ENCODE measurements around the gene NEK1. TPM values are rescaled to one million over a fixed set of nuclear protein-coding genes. Genes with fewer than 3 reads are reported as not detected.

Gene NEK1
- total and polyA plus RNA-seq, 8 donors: 2.1 to 8.3 (median 4.1) TPM

DNA sequence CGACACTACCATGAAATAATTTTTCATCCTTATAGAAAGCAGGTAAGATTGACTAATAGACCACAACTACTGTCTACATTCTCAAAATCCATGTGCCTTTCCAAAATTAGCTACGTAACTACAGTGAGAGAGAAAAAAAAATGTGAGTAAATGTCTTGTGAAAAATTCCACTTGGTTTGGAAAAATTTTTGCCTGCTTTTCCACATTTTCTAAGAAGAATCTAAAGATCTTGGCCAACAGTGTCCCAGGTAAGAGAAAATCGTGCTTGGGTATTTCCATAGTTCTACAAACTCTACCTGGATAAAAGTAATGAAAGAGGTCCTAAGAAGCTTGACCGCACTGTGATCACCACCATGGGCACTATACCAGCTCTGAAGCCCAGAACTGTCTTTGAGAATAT, 6.6 kb upstream of the NEK1 start:
- WGBS, 2 donors: 83 to 88% methylated on average over 4 of the region's 4 CpGs

DNA sequence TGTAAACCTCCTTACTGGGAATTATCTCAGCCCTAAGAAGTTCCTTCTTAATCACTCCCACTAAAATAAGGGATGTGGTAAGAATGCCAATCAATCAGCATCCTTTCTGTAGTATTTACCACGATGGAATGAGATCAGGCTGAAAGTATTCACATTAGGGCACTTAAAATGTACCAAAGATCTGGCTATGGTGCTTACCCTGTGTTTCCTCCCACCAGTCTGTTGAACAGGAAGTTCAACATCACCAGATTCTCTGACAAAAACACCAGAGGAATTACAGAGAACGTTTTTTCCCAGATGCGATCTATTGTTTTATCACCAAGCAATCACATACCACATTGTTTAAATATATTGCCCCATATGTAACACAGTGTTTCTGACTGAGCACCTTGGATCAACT, 5.9 kb upstream of the NEK1 start:
- H3K4me3 ChIP-seq: no peak overlapping the region
- FAIRE-seq (no peak), DNase-seq (no peak), ATAC-seq (no peak)
- H3K27me3 ChIP-seq: no peaks in the 10 kb centered on the region
- intact Hi-C loops (cut with DNase I): loop anchor here in 1 of 3 donors (10.0 kb wide), 1 partner anchor 427 kb away; no protein-coding TSS in a partner anchor
- WGBS, 2 donors: 62 to 67% methylated on average over 3 of the region's 3 CpGs
- H3K36me3 ChIP-seq: no peaks in the 10 kb centered on the region
- no peak overlapping the region for H3K27ac ChIP-seq
- no peaks in the 10 kb centered on the region for H3K9me3 ChIP-seq
- TF ChIP-seq, protein P1, sequence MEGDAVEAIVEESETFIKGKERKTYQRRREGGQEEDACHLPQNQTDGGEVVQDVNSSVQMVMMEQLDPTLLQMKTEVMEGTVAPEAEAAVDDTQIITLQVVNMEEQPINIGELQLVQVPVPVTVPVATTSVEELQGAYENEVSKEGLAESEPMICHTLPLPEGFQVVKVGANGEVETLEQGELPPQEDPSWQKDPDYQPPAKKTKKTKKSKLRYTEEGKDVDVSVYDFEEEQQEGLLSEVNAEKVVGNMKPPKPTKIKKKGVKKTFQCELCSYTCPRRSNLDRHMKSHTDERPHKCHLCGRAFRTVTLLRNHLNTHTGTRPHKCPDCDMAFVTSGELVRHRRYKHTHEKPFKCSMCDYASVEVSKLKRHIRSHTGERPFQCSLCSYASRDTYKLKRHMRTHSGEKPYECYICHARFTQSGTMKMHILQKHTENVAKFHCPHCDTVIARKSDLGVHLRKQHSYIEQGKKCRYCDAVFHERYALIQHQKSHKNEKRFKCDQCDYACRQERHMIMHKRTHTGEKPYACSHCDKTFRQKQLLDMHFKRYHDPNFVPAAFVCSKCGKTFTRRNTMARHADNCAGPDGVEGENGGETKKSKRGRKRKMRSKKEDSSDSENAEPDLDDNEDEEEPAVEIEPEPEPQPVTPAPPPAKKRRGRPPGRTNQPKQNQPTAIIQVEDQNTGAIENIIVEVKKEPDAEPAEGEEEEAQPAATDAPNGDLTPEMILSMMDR (IDR thresholded peaks at IDR 0.05): no peak
- H3K4me1 ChIP-seq: peaks cover 9 to 12% (median 11%) of the 10 kb centered on the region in 3 donors

More for the DNA sequence above, 6.6 kb upstream of the NEK1 start:
- TF ChIP-seq, protein P1 (IDR thresholded peaks at IDR 0.05): no peak
- FAIRE-seq: no peak
- H3K27ac ChIP-seq: peak overlapping the region in 3 of 4 donors; percentile 96 to 98 (median 98)
- H3K4me3 ChIP-seq: peak overlapping the region in 1 of 4 donors; percentile 56
- H3K36me3 ChIP-seq: no peaks in the 10 kb centered on the region
- peaks cover 5 to 10% (median 8%) of the 10 kb centered on the region in 3 donors for H3K4me1 ChIP-seq
- no peaks in the 10 kb centered on the region for H3K27me3 ChIP-seq
- ATAC-seq: no peak
- intact Hi-C loops (cut with DNase I): loop anchor here in 1 of 3 donors (10.0 kb wide), 1 partner anchor 426 kb away; no protein-coding TSS in a partner anchor
- DNase-seq: no peak
- H3K9me3 ChIP-seq: no peaks in the 10 kb centered on the region

GRCh38 chr4:169617306-169617705, 4.9 kb upstream of the NEK1 start:
- DNase-seq (no peak), FAIRE-seq (no peak), ATAC-seq (no peak)
- H3K4me1 ChIP-seq: peaks cover 6 to 12% (median 7%) of the 10 kb centered on the region in 3 donors
- H3K27me3 ChIP-seq: no peaks in the 10 kb centered on the region
- H3K9me3 ChIP-seq: no peaks in the 10 kb centered on the region
- H3K27ac ChIP-seq: no peak overlapping the region
- intact Hi-C loops (cut with DNase I): loop anchor here in 1 of 3 donors (10.0 kb wide), 1 partner anchor 427 kb away; no protein-coding TSS in a partner anchor
- no peaks in the 10 kb centered on the region for H3K36me3 ChIP-seq
- TF ChIP-seq, protein P1 (IDR thresholded peaks at IDR 0.05): no peak
- WGBS, 2 donors: 83 to 85% methylated on average over 2 of the region's 2 CpGs
- H3K4me3 ChIP-seq: no peak overlapping the region

DNA sequence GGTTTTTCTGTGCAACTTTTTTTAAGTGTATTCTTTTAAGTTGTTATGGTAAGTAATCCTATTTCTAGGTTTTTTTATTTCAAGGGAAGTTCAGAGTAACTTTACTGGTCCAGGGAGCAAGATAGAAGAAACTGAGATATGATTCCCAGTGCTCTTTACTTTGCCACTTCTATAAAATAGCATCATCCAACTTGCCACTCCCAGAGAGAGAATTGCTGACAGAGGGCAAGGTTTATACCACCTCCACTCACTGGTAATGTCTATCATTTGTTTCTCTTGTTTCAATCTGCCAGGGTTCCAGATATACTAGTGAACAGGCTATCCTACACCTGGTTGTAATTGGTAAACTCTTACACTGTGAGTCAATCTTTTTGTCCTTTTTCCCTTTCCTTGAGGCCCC, 4.5 kb upstream of the NEK1 start:
- TF ChIP-seq, protein P1 (IDR thresholded peaks at IDR 0.05): no peak
- intact Hi-C loops (cut with DNase I): loop anchor here in 1 of 3 donors (10.0 kb wide), 1 partner anchor 428 kb away; no protein-coding TSS in a partner anchor
- DNase-seq: no peak
- no peaks in the 10 kb centered on the region for H3K36me3 ChIP-seq
- H3K4me3 ChIP-seq: no peak overlapping the region
- no peak for FAIRE-seq
- no peaks in the 10 kb centered on the region for H3K9me3 ChIP-seq
- H3K4me1 ChIP-seq: peaks cover 6 to 12% (median 7%) of the 10 kb centered on the region in 3 donors
- no peak for ATAC-seq
- no peak overlapping the region for H3K27ac ChIP-seq
- H3K27me3 ChIP-seq: no peaks in the 10 kb centered on the region

- H3K9me3 ChIP-seq: no peaks in the 10 kb centered on the region
- H3K27ac ChIP-seq: no peak overlapping the region
- FAIRE-seq (no peak), ATAC-seq (no peak), DNase-seq (no peak)
- no peaks in the 10 kb centered on the region for H3K27me3 ChIP-seq
- peaks cover 12 to 18% (median 15%) of the 10 kb centered on the region in 3 donors for H3K4me1 ChIP-seq
- 74 to 79% methylated on average over 4 of the region's 4 CpGs for WGBS, 2 donors
- H3K4me3 ChIP-seq: no peak overlapping the region
- no peaks in the 10 kb centered on the region for H3K36me3 ChIP-seq
- TF ChIP-seq, protein P1 (IDR thresholded peaks at IDR 0.05): no peak
- intact Hi-C loops (cut with DNase I): loop anchor here in 1 of 3 donors (10.0 kb wide), 1 partner anchor 429 kb away; no protein-coding TSS in a partner anchor
Measured at GRCh38 chr4:169615467-169616106, 3.2 kb upstream of the NEK1 start.

All from pancreas (tissue), 10 donors.